Stimulated activated naive CD4-positive, alpha-beta T cell (primary cell): ENCODE measurements around the gene OTOP2.

ENCODE experiments used
- DNase-seq, 6 experiments: peaks; one replicate each; lab custom pipeline; 2025; lab: John Stamatoyannopoulos, UW

The OTOP2 gene, protein sequence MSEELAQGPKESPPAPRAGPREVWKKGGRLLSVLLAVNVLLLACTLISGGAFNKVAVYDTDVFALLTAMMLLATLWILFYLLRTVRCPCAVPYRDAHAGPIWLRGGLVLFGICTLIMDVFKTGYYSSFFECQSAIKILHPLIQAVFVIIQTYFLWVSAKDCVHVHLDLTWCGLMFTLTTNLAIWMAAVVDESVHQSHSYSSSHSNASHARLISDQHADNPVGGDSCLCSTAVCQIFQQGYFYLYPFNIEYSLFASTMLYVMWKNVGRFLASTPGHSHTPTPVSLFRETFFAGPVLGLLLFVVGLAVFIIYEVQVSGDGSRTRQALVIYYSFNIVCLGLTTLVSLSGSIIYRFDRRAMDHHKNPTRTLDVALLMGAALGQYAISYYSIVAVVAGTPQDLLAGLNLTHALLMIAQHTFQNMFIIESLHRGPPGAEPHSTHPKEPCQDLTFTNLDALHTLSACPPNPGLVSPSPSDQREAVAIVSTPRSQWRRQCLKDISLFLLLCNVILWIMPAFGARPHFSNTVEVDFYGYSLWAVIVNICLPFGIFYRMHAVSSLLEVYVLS

DNA sequence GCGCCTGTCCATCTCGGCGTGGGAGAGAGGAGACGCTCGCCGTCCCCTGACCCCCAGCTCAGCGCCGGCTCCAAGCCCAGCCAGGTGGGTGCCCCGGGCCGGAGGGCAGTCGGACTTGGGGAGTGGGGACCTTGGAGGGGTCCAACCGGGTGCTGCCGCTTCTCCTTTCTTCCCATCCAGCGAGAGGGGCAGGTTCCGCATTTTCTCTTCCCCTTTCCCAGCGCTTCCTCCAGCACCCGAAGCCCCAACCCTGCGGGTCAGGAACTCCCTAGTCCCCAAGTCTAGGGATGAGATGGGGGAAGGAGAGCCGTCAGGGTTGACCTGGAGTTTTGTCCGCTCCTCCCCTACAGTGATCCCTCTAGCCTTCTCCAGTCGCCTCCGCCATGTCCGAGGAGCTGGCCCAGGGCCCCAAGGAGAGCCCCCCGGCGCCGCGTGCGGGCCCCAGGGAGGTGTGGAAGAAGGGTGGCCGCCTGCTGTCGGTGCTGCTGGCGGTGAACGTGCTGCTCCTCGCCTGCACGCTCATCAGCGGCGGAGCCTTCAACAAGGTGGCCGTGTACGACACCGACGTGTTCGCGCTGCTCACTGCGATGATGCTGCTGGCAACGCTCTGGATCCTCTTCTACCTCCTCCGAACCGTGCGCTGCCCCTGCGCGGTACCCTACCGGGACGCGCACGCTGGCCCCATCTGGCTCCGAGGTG lies at the start of gene OTOP2:
TSS of gene OTOP2 (plus strand) at position 24 of the 699 bp plus-strand sequence. CDS start at position 384, 360 bp downstream.
- peak in 1 of 6 experiments; percentile 38 for DNase-seq

DNA sequence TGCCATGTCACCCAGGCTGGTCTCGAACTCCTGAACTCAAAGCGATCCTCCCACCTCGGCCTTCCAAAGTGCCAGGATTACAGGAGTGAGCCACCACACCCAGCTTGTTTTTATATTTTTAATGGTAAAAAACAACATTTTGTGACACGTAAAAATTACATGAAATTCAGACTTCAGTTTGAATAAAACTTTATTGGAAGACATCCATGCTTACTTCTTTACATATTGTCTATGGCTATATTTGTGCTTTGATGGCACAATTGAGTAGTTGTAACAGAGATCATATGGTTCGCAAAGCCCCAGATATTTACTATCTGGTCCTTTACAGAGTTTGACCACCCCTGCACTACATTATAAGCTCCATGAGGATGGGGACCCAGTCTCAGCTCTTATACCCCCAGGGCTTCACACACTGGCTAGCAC lies 49.4 kb upstream of the OTOP2 start:
- no peak for DNase-seq

DNA sequence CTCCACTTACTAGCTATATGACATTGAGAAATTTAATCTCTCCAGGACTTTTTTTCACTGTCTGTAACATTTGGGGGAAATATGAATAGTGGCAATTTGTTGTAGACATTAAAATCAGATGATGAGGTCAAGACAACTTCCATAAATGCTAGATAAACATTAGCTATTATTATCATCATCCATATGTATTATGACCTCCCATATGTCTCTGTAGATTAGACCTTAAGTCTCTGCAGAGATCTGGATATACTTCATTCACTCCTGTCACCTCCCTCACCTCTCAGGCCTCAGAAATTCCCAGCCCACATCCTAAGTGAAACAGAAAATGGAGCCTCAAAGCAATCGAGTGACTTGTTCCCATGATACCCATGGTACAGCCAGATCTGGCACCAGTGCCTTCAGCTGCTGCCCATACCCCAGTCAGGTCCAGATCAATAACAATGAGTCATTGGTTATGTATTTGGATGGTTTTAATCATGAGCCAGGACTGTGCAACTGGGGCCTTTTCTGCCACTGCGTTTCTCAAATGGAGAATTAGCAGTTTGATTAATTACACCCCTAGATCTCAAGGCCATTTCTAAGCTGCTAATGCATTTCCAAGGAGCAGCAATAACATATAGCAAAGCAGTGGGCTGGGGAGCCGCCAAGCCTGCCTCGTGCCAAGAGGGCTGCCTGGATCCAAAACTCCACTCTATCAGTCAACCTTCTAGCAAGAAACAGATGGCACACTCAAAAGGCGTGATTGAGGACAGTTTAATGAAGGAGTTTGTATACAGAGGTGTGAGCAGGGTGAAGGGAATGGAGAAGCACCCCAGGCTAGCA lies 48.7 kb upstream of the OTOP2 start:
- DNase-seq = no peak

DNA sequence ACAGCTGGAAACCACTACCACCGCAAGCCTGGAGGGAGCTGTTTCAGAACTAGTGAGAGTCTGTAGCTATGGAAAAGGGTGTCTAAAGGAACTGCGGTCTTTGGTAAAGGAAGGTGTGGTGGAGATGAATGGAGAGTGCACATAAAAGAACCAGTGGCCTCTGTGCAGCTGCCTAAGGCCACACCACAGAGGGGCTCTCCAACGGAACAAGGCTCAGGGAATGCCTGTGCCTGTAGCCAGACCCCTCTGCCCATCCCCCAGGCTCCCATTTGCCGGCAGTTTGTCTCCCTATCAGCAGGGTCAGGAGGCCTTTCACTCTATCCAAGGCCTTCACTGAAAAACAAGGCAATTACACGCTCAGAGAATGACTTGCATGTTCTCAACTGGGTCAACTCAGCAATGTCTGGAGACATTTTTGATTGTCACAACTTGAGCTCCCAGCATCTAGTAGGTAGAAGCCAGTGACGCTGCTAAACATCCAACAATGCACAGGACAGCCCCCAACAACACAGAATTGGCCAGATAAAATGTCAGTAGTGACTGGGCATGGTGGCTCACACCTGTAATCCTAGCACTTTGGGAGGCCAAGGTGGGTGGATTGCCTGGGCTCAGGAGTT lies 48.0 kb upstream of the OTOP2 start:
- DNase-seq = no peak

DNA sequence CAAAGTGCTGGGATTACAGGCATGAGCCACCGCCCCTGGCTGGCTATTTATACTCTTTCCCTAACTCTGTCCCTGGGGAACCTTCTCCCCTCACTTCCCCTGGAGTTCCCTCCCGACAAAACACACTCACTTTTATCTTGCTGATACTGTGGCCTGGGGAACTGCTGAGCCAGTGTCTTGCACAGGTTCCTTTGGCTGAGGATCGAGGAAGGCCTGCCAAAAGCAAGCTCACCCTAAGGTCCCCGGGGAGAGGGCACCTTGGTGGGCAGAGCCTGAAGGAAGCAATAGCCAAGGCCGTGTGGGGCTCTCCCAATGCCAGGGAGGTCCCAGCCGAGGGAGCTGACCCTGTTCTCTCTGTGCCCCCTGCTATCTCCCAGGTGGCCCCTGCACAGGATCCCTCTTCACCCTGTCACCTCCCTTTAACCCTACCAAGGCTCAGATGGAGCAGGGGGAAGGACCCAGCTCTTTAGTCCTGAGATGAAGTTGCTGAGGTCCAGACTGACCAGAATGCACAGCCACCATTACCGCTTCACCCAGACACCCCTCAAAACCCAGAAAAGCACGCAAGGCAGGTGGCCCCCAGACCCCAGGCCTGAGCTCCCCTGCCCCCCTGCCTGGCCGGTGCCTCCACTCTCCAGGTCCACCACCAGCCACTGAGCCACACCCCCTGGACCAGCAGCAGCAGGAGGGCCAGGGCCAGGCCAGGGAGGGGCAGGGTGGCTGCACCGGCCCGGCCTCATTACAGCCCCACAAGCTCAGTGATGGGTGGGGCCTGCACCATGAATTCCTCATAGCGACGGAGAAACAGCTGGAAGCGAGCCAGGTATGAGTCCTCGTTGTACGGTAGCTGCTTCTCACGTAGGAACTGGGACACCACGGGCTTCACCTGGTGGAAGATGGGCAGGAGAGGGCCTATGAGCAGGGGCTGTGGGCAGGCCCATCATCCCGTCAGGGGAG lies 46.2 kb upstream of the OTOP2 start:
- no peak for DNase-seq

DNA sequence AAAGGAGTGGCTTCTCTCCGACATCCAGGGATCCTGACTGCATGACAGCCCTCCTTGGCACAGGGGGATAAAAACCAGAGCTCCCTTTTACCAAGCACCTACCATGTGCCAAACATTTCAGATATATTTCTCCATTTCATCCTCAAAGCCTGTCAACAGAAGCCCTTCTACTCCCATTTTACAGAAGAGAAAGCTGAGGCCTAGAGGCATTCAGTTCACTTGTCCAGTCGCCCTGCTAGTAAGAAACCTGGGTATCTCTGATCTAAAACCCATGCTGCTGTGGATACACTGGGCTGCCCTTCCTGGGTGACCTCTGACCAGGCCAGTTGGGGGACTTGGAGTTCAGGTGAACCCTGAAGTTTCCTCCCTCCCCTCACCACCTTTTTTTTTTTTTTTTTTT lies 45.4 kb upstream of the OTOP2 start:
- DNase-seq = no peak

DNA sequence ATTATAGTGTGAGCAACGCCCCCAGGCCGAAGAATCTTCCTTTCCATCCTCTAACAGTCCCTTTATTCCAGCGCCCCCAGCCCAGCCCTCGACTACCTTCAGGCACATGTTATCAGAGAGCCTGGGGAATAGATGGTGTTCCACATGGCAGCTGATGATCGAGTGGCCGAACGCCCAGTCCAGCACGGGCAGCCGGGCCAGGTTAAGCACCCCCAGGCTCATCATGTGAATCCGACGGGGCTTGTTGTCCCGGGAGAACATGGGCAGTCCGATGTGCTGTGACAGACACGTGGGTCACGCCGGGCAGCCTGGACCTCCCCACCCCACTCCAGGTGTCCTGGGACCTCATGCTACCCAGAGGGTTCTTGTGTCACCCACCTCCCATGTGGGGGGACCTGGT lies 44.8 kb upstream of the OTOP2 start:
- DNase-seq = no peak

DNA sequence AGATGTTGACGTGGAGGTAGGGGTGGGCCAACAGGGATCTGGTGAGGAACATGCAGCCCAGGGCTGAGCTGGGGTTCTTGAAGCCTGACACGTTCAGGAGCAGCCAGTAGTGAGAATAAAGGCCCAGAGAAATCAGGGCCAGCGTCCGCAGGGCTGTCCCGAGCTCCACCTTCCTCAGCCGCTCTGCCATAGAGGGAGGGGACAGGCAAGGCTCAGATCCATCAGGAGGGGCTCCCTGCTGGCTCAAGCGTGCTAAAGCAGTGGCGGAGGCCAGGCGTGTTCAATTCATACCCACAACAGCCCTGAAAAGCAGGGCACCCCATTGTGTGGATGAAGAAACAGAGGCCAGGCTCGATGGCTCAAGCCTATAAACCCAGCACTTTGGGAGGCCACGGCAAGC lies 43.0 kb upstream of the OTOP2 start:
- no peak for DNase-seq

DNA sequence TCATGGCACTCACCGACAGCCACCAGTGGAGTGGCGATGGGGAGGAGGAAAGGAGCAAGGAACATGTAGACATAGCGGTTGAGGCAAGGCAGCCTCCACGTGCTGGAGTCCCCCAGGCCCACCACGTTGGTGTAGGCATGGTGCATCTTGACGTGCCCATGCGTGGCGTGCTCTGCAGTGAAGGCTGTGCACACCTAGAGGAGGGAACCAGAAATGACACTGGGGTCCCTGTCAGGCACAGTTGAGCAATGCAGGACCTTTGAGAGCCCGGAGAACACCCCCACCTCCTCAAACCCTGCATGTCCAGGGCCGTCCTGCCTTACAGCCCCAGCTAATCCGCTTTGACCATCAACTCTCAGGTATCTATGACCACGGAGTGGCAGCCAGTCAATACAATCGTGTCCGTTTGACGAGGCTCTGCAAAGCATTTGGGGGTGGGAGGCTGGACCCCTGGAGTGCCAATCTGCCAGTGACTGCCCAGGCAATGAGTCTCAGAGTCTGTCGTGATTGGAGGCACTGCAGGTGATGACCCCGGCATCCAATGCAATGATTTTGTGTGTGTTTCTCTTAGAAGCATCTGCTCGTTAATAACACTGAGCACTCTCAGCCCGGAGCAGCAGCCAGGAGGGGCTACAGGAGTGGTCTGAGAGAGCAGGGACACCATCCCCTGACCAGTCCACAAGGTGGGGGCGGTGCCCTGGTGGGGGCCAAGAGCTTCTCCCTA lies 41.4 kb upstream of the OTOP2 start:
- no peak for DNase-seq

DNA sequence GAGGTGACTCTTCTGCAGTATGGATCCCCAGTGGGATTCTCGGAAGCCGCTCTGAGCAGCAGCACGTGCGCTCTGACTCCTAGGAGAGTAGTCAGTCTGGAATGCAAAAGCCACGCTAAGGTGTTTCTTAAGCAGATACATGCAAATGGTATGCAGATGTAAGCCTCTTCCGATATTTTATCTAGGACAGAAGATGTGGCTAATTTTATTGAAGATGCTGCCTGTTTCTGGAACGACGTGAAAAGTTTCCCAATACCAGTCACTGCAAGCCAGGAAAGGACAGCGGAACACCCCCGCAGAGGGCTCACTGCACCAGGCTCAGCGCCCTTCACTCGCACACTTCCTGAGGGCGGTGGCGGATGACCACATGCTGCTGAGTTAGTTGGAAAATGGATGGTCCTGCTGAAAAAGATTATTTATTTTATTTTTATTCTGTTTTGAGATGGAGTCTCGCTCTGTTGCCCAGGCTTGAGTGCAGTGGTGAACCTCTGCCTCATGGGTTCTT lies 40.8 kb upstream of the OTOP2 start:
- DNase-seq = no peak

DNA sequence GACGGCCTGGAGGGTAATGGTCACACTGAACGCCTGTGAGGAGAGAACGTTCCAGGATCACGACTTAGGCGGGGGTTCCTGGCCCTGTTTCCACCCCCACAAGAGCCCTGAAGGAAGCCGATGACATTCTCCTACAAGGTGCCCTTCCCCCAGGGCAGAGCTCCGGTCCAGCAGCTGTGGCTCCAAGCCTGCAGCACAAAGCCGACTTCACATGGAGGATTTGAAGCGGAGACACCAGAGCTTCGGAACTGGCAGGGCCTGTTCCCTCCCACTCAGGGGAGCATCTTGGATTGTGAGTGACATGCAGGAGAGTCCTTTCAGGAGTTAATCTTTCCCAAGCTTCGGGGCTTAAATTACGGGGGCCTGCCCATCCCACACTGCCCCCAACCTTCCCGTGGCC lies 35.6 kb upstream of the OTOP2 start:
- DNase-seq = no peak

DNA sequence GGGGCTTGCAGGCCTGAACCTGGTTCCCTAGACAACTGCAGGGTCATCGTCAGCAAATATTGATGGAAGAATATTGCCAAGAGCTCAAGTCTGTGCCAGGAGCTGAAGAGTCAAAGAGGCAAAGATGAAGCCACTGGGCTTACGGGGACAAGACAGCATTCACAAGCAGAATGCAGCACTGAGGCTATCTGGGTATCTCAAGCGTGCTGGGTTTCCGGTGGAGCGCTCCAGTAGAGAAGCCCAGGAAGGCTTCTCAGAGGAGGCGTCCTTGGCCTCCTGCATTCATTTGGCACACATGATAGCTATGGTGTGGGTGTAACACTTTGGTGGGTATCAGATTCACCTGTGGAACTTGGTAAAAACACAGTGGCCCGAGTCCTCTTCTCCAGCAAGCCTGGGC lies 33.5 kb upstream of the OTOP2 start:
- DNase-seq = no peak

DNA sequence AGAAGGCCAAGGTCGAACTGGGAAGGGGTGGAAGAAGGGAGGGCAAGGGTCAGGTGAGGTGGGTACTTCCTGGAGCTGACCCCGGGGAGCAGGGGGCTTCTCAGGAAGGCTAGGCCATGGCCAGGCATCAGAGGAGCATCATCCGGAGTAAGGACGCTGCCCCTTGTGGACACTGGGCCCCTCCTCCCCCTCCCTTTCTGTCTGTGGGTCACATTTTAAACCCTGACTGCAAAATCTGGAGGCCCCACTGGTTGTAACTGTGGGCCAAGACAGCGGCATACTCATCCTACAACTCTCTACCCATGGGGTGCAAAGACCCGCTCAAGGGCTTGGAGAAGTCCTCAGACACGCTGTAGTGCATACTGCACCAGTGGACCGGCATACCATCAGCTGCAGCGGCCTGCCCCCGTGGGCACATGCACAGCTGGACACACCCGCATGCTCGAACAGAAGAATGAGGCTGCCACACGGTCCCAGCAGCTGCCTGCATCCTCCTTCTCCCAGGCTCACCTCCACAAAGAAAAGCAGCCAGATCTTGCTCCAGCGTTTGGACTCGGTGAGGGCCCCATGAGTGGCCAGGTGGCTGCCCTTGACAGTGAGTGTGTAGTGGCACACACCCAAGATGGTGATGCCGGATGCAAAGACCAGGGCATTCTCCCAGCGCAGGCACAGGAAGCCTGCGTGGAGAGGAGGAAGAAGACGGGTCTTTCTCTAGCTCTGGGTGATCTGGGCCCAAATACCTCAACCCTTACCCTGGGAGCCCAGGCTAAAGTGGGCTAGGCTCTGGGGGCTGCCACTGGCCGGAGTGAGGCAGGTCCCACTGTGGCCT lies 31.8 kb upstream of the OTOP2 start:
- no peak for DNase-seq

DNA sequence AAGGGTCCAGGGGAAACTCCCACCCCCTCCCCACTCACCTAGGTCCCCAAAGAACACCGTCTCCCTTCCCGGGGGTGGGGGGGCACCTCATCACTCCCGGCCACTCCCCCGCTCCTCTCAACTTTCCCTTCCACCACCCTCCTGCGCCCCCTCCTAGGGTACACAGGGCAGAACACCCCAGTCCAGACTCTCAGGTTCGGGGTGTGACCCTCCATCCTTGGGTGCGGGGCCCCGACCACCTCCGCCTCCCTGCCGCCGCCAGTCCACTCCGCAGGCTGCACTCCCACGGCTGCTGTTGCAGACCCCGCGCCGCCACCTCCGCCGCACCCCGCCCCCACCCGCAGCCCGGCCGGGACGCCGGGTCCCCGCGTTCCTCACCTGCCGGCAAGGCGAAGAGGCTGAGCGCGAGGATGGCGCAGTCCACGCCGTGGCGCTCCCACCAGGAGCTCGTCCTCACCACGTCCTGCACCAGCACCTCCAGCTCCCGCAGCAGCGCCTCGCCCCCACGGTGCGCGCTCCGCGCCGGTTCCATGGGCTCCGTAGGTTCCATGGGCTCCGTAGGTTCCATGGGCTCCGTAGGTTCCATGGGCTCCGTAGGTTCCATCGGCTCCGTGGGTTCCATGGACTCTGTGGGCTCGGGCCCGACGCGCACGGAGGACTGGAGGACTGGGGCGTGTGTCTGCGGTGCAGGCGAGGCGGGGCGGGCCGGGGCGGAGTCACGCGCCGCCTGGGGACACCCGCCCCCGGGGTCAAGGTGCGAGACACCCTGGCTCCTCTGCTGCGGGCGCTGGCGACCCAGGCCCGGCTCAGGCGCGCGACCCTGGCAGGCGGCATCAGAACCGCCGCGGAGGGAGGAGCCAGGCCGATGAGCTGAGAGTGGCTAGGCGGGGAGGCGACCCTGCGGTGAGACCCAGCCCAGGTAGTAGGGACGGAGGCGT lies 30.8 kb upstream of the OTOP2 start, which contains the start of gene FADS6:
TSS of gene FADS6 (minus strand) at position 660 of the 938 bp plus-strand sequence. CDS start at position 622, 38 bp downstream.
- peak in 1 of 6 experiments; percentile 4 for DNase-seq

DNA sequence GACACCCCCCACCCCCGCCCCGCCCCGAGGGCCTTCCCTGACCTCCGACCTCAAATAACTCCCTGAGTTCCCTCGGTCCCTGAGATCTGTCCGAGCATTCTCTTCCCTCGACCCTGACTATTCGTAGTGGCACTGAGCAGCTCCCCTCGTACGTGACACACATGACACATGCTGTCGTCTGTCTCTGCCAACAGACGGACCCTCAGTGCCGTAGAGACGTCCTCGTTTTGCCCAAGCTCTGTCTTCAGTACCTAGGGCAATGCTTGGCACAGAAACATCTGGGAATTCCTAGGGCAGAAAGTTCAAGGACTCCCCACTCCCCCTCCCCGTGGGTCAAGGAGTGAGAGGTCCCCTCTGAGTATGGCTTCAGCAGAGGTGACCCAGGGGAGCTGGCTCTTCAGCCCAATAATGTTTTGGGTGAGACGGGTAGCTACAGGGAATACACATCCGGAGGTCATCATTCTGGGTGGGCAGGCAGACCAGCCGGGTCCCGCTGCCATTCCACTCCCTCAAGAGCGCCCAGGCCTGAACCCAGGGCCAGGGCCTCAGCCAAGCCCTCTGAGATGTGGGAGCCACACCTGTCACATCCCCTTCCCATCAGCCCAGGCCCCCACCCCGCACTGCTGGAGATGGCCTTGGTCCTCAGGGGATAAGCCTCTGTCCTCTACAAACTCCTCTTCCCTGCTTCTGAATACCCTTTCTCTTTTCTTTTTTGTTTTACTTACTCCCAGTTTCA lies 30.0 kb upstream of the OTOP2 start:
- DNase-seq = no peak

DNA sequence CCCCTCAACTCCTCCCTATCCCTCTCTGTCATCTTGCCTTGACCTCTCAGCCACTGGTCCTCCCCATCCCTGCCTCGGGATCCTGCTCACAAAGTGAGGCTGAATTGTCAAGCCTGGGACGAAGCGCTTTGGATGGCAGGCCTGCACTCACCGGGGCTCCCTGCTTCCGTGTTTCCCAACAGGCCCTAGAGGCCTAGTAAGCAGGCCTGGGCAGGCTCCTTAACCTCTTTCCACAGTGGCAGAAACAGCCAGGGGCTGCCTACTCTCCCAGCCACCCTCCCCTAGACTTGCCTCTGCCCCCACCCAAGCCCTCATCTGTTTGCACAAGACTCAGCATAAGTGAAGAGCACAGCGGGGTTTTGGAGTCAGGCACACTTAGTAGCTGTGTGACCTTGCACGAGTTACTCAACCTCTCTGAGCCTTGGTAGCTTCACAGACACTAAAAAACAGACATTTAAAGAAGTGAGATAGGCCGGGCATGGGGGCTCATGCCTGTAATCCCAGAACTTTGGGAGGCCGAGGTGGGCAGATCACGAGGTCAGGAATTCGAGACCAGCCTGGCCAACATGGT lies 25.6 kb upstream of the OTOP2 start:
- DNase-seq = no peak
